HCT116 (cell line): ENCODE results near the gene ANKRD62. TPM values are rescaled to one million over a fixed set of nuclear protein-coding genes. Genes with fewer than 3 reads are reported as not detected.

Source experiments
- ATAC-seq: fragments of 200-7000 bp; cut with Tn5 transposase; 2 replicates; pipeline ENCODE4 v1.9.1; 2020; ENCODE audit warnings: mild to moderate bottlenecking, moderate library complexity
- BruUV-seq: library from RNA; stranded (reverse); fragments of 400-500 nt; replicated peaks from 2 replicates; lab custom pipeline; 2021; lab: Mats Ljungman, UMichigan
- CTCF ChIA-PET: fragments of 300-600 bp; sonication (Branson Sonifier 250); formaldehyde crosslinking; loops from one replicate; lab custom pipeline; 2021; ENCODE audit warnings: antibody characterized with exemption; lab: Charles Lee
- POLR2A ChIA-PET: fragments of 300-600, 350-600 bp; sonication (Branson Sonifier 250); formaldehyde crosslinking; loops from one replicate; lab custom pipeline; 2021; ENCODE audit warnings: antibody characterized with exemption; lab: Charles Lee
- RAD21 ChIA-PET, 2 experiments: fragments of 300-600 bp; sonication (Branson Sonifier 250); formaldehyde crosslinking; loops; one replicate each; lab custom pipeline; 2023; ENCODE audit warnings: low total read pairs in 2 of 2; ENCODE audit not compliant: uncharacterized antibody in 2 of 2, unreplicated experiment in 2 of 2, low non-redundant PET in 1 of 2; lab: Charles Lee
- DNase-seq: peaks from one replicate; pipeline ENCODE4 v3.0.0-alpha.2; 2010; ENCODE audit warnings: low read depth, low spot score
- H2AFZ ChIP-seq: fragments of 200-600 bp; shearing (Covaris generic), sonication (generic); 2 replicates; pipeline ENCODE4 v1.6.1; 2017; ENCODE audit warnings: low read depth, mixed run types, mixed read lengths, antibody characterized with exemption, low read length; ENCODE audit not compliant: poor library complexity, severe bottlenecking
- H3K27ac ChIP-seq: 2 replicates; pipeline ENCODE4 v1.5.1; 2012; ENCODE audit warnings: low read depth, low read length
- H3K27me3 ChIP-seq: fragments of 200-600 bp; sonication (generic); 2 replicates; pipeline ENCODE4 v1.6.1; 2016; ENCODE audit warnings: mixed run types, low read length, mixed read lengths; ENCODE audit not compliant: insufficient read depth
- H3K36me3 ChIP-seq, 2 experiments: fragments of 200-500 bp in 1 of 2; fragments of 200-600 bp in 1 of 2; sonication (Bioruptor generic) in 1 of 2; sonication (generic) in 1 of 2; 2 replicates each; pipeline versions ENCODE4 v1.5.1 to v1.6.1; 2014 to 2016; ENCODE audit warnings: low read length in 2 of 2, inconsistent platforms in 1 of 2, mixed read lengths in 1 of 2, mixed run types in 1 of 2; ENCODE audit not compliant: insufficient read depth in 2 of 2, control insufficient read depth in 1 of 2
- H3K4me1 ChIP-seq, 2 experiments: fragments of 200-600 bp in 1 of 2; sonication (generic) in 1 of 2; 2 replicates each; pipeline versions ENCODE4 v1.5.1 to v1.6.1; 2012 to 2017; ENCODE audit warnings: low read length in 2 of 2, inconsistent platforms in 1 of 2, mild to moderate bottlenecking in 1 of 2, mixed read lengths in 1 of 2, mixed run types in 1 of 2, moderate library complexity in 1 of 2; ENCODE audit not compliant: insufficient read depth in 2 of 2, control insufficient read depth in 1 of 2
- H3K4me2 ChIP-seq: fragments of 200-600 bp; sonication (generic); 2 replicates; pipeline ENCODE4 v1.6.1; 2017; ENCODE audit warnings: mixed run types, low read length, mixed read lengths
- H3K4me3 ChIP-seq, 2 experiments: fragments of 200-600 bp in 1 of 2; sonication (generic) in 1 of 2; replicated peaks in 1 of 2; 2 replicates each; pipeline ENCODE4 v1.5.1; 2011 to 2016; ENCODE audit warnings: low read length in 2 of 2, control low read depth in 1 of 2, low read depth in 1 of 2, mild to moderate bottlenecking in 1 of 2, mixed read lengths in 1 of 2, mixed run types in 1 of 2
- H3K79me2 ChIP-seq: fragments of 200-600 bp; sonication (generic); 2 replicates; pipeline ENCODE4 v1.6.1; 2017; ENCODE audit warnings: mild to moderate bottlenecking, mixed run types, low read length, moderate library complexity, mixed read lengths; ENCODE audit not compliant: insufficient read depth
- H3K9ac ChIP-seq: fragments of 200-600 bp; sonication (generic); 2 replicates; pipeline ENCODE4 v1.6.1; 2016; ENCODE audit warnings: low read length, mixed read lengths
- H3K9me2 ChIP-seq: fragments of 200-600 bp; sonication (generic), shearing (Covaris generic); 2 replicates; pipeline ENCODE4 v1.6.1; 2017; ENCODE audit warnings: mixed run types, mild to moderate bottlenecking, moderate library complexity; ENCODE audit not compliant: insufficient read depth
- H3K9me3 ChIP-seq, 2 experiments: fragments of 200-500 bp in 1 of 2; fragments of 200-600 bp in 1 of 2; sonication (Bioruptor generic) in 1 of 2; sonication (generic) in 1 of 2; 2 replicates each; pipeline ENCODE4 v1.6.1; 2014 to 2017; ENCODE audit warnings: low read length in 2 of 2, mixed read lengths in 2 of 2, inconsistent platforms in 1 of 2, low read depth in 1 of 2, mild to moderate bottlenecking in 1 of 2, mixed run types in 1 of 2, moderate library complexity in 1 of 2; ENCODE audit not compliant: control insufficient read depth in 1 of 2, insufficient read depth in 1 of 2
- H4K20me1 ChIP-seq: fragments of 200-600 bp; sonication (generic), shearing (Covaris generic); 2 replicates; pipeline ENCODE4 v1.6.1; 2017; ENCODE audit warnings: mixed run types, mild to moderate bottlenecking, moderate library complexity; ENCODE audit not compliant: insufficient read depth
- ATF3 ChIP-seq: IDR thresholded peaks from 2 replicates; pipeline ENCODE4 v1.6.1; 2012
- CEBPB ChIP-seq: IDR thresholded peaks from 2 replicates; pipeline ENCODE4 v1.6.1; 2012; ENCODE audit warnings: low read depth
- EGR1 ChIP-seq: IDR thresholded peaks from 2 replicates; pipeline ENCODE4 v1.6.1; 2012; ENCODE audit warnings: low read depth
- ELF1 ChIP-seq: IDR thresholded peaks from 2 replicates; pipeline ENCODE4 v1.6.1; 2012; ENCODE audit warnings: low read depth, borderline replicate concordance
- EZH2 ChIP-seq: fragments of 200-600 bp; sonication (generic); IDR thresholded peaks from 2 replicates; pipeline ENCODE4 v1.6.1; 2017; ENCODE audit warnings: antibody characterized with exemption, mixed run types
- EZH2phosphoT487 ChIP-seq: fragments of 200-600 bp; IDR thresholded peaks from 2 replicates; pipeline ENCODE4 v1.6.1; 2018; ENCODE audit warnings: antibody characterized with exemption, borderline replicate concordance
- JUND ChIP-seq: IDR thresholded peaks from 2 replicates; pipeline ENCODE4 v1.6.1; 2012
- MAX ChIP-seq: IDR thresholded peaks from 2 replicates; pipeline ENCODE4 v1.6.1; 2012
- SIN3A ChIP-seq: IDR thresholded peaks from 2 replicates; pipeline ENCODE4 v1.6.1; 2012; ENCODE audit warnings: low read depth
- SP1 ChIP-seq: IDR thresholded peaks from 2 replicates; pipeline ENCODE4 v1.6.1; 2012; ENCODE audit warnings: low read depth
- SRF ChIP-seq: IDR thresholded peaks from 2 replicates; pipeline ENCODE4 v1.6.1; 2012; ENCODE audit warnings: low read depth
- TCF7L2 ChIP-seq: IDR thresholded peaks from 2 replicates; pipeline ENCODE4 v1.7.0; 2011; ENCODE audit warnings: borderline replicate concordance, inconsistent platforms; ENCODE audit not compliant: insufficient read depth, insufficient read length; ENCODE audit errors: extremely low read depth
- ZBTB33 ChIP-seq: IDR thresholded peaks from 2 replicates; pipeline ENCODE4 v1.6.1; 2011; ENCODE audit warnings: mild to moderate bottlenecking, low read length, moderate library complexity; ENCODE audit not compliant: insufficient replicate concordance; ENCODE audit errors: extremely low read depth
- ZFX ChIP-seq: fragments of 450-650 bp; IDR thresholded peaks from 2 replicates; pipeline ENCODE4 v1.6.1; 2017
- ZNF274 ChIP-seq: fragments of 200-500 bp; sonication (Bioruptor generic); IDR thresholded peaks from 2 replicates; pipeline ENCODE4 v1.6.1; 2014; ENCODE audit warnings: mild to moderate bottlenecking, low read depth, low read length, inconsistent platforms
- intact Hi-C: fragments of 100-400 bp; cut with micrococcal nuclease; formaldehyde crosslinking; loops from 2 replicates; pipeline ENCODE4 v1.10.0; 2022
- total RNA-seq: library from RNA; stranded (reverse); gene quantifications from one replicate; pipeline ENCODE4 v1.2.1, GENCODE V29; 2021; ENCODE audit not compliant: unreplicated experiment
- TF ChIP-seq, protein P1 (sequence below), 3 experiments: fragments of 200-600 bp in 1 of 3; sonication (generic) in 1 of 3; IDR thresholded peaks in 2 of 3; conservative IDR thresholded peaks in 1 of 3; 2 replicates each; pipeline ENCODE4 v1.5.1; 2012 to 2017; ENCODE audit warnings: low read depth in 2 of 3, low read length in 2 of 3, antibody characterized with exemption in 1 of 3, borderline replicate concordance in 1 of 3, control low read depth in 1 of 3, mild to moderate bottlenecking in 1 of 3, mixed read lengths in 1 of 3, mixed run types in 1 of 3, moderate library complexity in 1 of 3; ENCODE audit not compliant: insufficient read depth in 1 of 3

Gene ANKRD62
- total RNA-seq, 1 experiment from 2014 or later, result 0.34 TPM

DNA sequence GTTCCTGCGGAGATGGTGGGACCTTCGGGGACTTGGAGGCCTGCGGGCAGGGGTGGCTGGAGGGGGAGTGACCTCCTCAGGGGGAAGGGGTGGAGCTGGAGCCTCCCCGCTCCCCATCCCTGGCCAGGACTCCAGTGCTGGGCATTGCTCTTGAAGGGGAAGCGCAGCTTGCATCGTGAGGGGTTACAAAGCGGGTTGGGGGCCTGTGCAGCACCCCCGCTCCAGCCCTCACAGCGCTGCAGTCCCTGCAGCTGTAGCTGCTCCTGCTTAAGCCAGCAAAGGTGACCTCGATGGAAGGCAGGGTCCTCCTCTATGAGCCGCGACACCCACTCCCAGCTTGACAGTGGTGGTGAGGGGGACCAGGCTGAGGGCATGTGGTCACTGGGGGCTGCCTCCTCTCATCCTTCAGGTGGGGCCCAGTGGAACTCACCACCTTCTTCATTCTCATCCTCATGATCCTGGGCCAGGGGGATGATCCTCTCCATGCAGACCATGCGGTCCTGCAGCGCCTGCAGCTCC lies 36.7 kb upstream of the ANKRD62 start:
- Histone ChIP-seq H3K27me3 (no peaks in the 10 kb centered on the region), H3K4me3 (no peak overlapping the region), H3K9me3 (no peaks in the 10 kb centered on the region), H3K36me3 (no peaks in the 10 kb centered on the region), H3K4me2 (no peak overlapping the region), H3K79me2 (no peaks in the 10 kb centered on the region), H3K9me2 (no peaks in the 10 kb centered on the region), H3K4me1 (peaks cover 6 to 15% of the 10 kb centered on the region in 2 experiments; a peak in 3 of 4 replicates), H2AFZ (no peak overlapping the region), H3K27ac (no peak overlapping the region), H3K9ac (no peak overlapping the region), H4K20me1 (no peaks in the 10 kb centered on the region)
- TF ChIP-seq JUND (no peak), ELF1 (no peak), ZFX (no peak), MAX (no peak), EZH2 (no peak), CEBPB (no peak), TCF7L2 (no peak), EGR1 (no peak), ZBTB33 (no peak), SP1 (no peak), ATF3 (no peak), ZNF274 (no peak), EZH2phosphoT487 (no peak), SIN3A (no peak), SRF (no peak)
- TF ChIP-seq, protein P1, sequence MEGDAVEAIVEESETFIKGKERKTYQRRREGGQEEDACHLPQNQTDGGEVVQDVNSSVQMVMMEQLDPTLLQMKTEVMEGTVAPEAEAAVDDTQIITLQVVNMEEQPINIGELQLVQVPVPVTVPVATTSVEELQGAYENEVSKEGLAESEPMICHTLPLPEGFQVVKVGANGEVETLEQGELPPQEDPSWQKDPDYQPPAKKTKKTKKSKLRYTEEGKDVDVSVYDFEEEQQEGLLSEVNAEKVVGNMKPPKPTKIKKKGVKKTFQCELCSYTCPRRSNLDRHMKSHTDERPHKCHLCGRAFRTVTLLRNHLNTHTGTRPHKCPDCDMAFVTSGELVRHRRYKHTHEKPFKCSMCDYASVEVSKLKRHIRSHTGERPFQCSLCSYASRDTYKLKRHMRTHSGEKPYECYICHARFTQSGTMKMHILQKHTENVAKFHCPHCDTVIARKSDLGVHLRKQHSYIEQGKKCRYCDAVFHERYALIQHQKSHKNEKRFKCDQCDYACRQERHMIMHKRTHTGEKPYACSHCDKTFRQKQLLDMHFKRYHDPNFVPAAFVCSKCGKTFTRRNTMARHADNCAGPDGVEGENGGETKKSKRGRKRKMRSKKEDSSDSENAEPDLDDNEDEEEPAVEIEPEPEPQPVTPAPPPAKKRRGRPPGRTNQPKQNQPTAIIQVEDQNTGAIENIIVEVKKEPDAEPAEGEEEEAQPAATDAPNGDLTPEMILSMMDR (IDR thresholded peaks at IDR 0.05 in 2 of 3, conservative IDR thresholded peaks at IDR 0.05 in 1 of 3; ENCODE audit: borderline replicate concordance in 1 of 3, insufficient read depth in 1 of 3, low read depth in 2 of 3, low read length in 2 of 3), result no peak
- intact Hi-C loops, result no loop called here
- ATAC-seq (no peak), DNase-seq (no peak)
- BruUV-seq, result no TSS peak
- RAD21 ChIA-PET, result interaction anchor here in 1 of 2 experiments (0.5 kb wide), 1 partner anchor 215 kb away, joined by 3 read pairs; no protein-coding TSS in a partner anchor
- CTCF ChIA-PET, result interaction anchor here (0.9 to 1.0 kb wide), 2 partner anchors 18 to 119 kb away, joined by 3 to 4 read pairs; no protein-coding TSS in a partner anchor
- POLR2A ChIA-PET, result no interaction called here
